Hippocampal formation (tissue), 2 donors: ENCODE data around the gene PBX3.

Experiments
- DNase-seq, 2 donors: peaks; one replicate each; lab custom pipeline; 2025; lab: John Stamatoyannopoulos, UW

PBX3 gene

GRCh38 chr9:125974705-125975104 lies 227.5 kb downstream of the PBX3 start:
- no peak for DNase-seq

DNA sequence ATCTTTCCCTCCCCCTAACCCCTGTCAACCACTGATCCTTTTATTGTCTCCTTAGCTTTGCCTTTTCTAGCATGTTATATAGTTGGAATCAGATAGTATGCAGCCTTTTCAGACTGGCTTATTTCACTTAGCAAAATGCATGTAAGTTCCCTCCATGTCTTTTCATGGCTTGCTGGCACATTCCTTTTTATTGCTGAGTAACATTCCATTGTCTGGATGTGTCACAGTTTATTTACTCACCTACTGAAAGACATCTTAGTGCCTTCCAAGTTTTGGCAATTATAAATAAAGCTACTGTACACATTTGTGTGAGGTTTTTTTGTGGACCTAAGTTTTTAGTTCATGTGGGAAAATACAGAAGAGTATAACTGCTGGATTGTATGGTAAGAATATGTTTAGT lies 230.1 kb downstream of the PBX3 start:
- no peak for DNase-seq

GRCh38 chr9:125979383-125979782 lies 232.2 kb downstream of the PBX3 start:
- no peak for DNase-seq

DNA sequence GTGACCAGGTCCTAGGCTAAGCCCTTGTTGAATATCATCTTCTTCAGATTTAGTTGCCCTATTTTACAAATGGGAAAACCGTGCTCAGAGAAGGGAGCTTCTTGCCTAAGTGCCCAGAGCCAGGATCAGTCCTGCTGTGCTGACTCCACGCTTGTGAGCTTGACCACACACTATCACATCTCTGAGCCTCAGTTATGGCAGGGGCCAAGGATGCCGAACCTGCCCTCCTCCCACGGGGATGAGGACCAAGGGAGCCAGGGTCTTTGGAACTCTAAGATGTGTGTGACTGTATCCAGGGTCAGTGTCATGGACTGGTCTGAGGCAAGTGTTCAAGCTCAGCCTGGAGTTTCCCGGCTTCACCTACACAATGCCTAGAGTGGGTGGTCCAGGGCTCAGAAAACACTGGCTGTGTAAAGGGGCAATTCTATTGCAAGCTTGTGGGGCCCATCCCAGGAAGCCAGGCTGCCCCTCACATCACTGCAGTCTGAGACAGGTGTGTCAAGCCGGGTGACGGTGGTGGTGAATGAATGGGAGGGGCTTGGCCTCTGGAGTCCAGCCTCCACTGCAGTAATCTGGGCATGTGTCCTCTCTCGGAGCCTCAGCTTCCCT lies 235.7 kb downstream of the PBX3 start:
- DNase-seq = no peak

GRCh38 chr9:125983681-125984080 lies 236.5 kb downstream of the PBX3 start:
- no peak for DNase-seq

- DNase-seq = no peak
These were observed 237.3 kb downstream of the PBX3 start for GRCh38 chr9:125984461-125984860.

GRCh38 chr9:125985142-125985997 lies 238.2 kb downstream of the PBX3 start:
- DNase-seq = no peak

- DNase-seq = no peak
These were observed 239.0 kb downstream of the PBX3 start for GRCh38 chr9:125985998-125986655.

- DNase-seq = no peak
These were observed 239.8 kb downstream of the PBX3 start for GRCh38 chr9:125986966-125987365.

GRCh38 chr9:125987420-125987819 lies 240.2 kb downstream of the PBX3 start:
- no peak for DNase-seq

GRCh38 chr9:125988479-125989050 lies 241.4 kb downstream of the PBX3 start:
- DNase-seq = no peak

GRCh38 chr9:125989090-125989501 lies 241.9 kb downstream of the PBX3 start:
- no peak for DNase-seq

GRCh38 chr9:125989524-125990180 lies 242.5 kb downstream of the PBX3 start:
- no peak for DNase-seq

- DNase-seq = no peak
These were observed 243.1 kb downstream of the PBX3 start for GRCh38 chr9:125990186-125990792.

DNA sequence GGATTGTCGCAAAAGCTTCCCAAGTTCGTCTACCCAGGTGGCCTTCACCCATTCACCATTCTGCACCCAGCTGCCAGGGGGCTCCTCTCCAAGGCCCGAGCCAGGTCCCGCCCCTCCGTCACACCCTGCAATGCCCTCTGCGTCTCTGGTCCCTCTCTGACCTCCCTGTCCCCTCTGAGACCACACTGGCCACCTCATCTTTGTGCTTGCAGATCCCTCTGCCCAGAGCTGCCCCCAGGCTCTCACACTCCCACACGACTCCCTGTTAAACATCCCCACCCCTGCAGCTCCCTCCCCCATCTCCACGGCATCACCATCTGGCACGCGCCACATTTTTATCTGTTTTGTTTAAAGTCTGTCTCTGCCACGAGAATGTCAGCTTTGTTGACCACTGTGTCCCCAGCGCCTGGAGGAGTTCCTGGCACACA lies 243.6 kb downstream of the PBX3 start:
- no peak for DNase-seq

DNA sequence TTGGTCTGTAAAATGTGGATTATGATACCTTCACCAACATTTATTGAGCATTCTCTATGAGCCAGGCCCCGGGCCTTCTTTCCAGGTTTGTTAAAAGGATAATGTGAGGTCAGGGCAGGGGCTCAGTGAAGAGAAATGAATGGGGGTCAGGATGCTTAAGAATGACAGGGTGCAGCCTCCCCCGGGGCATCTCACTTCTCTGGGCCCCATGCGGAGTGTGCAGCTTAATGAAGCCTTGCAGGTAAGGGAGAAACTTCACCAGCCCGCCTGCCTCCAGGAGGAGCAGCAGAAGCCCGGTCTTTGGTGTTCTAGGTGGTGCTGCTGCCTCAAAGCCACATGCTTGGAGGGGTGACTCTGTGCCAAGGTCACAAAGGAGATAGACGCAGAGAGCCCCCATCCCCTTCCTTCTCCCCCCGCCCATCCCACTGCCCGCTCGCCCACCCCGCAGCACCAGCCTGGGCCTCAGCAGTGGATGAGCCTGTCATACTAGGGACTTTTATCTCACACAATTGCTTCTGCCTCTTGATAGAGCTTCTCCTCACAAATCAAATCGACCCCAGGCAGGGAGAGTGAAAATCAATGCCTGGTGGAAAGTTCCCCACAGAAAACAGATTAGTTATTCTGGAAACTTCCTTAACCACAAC lies 244.8 kb downstream of the PBX3 start:
- DNase-seq = no peak

DNA sequence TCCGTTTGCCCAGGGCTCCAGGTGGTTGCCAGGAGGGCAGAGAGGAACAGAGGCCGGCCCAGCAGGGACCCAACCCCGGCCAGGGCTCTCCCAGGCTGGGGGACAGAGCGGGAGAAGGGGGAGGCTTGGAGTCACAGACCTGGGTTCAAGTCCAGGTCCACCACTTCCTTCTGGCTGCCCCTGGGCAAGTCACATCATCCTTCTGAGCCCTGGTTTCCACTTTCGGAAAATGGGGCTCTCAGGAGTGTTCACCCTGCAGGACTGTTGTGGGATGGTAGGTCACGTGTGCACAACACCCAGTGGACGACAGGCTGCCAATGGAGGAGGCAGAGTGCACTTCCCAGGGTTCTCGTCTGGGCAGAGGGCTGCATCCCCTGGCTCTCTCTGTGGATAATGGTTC lies 245.4 kb downstream of the PBX3 start:
- no peak for DNase-seq

DNA sequence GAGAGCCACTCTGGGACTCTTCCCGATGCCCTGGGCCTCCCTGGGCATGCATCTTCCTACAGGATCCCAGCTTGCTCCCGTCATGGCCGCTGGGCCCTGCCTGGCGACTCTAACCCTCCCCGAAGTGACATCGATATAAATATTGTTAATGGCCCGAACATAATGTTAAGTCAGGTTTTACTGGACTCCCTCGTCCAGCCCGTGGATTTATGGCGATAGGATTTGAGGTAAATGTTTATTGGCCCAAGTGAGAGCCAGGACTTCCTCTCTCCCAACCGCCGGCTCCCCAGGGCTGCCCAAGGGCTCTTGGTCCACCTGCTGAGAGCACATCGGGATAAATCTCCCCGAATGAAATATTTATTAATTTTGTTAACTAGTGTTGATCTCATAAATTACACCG lies 246.3 kb downstream of the PBX3 start:
- no peak for DNase-seq

GRCh38 chr9:125994066-125994943 lies 247.1 kb downstream of the PBX3 start:
- no peak for DNase-seq

DNA sequence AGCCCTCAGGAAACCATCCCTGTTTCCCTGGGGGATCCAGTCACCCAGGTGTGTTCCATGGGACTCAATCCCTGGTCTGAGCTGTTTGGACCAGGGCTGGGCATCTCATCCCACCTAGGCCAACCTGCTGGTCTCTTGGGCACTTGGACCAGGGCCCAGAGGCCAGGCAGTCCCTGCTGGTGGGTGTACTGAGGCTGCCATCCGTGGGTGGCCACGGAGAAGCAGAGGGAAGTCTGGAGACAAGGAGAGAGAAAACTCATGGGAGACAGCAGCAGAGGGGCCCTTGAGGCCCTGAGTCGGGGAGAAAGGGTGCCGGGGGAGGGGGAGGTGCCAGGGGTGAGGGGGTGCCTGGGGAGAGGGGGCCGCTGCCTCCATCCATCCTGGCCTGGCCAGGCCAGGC lies 247.8 kb downstream of the PBX3 start:
- no peak for DNase-seq
